GM08714 (cell line): ENCODE measurements around the gene LDB1.

ENCODE experiments used
- H3K4me3 ChIP-seq: fragments of 200-500 bp; sonication (Bioruptor generic); 2 replicates; pipeline ENCODE4 v1.5.1; 2014; ENCODE audit warnings: mild to moderate bottlenecking, low read length, inconsistent platforms
- ZNF274 ChIP-seq: IDR thresholded peaks from 2 replicates; pipeline ENCODE4 v1.6.1; 2012; ENCODE audit warnings: mild to moderate bottlenecking, low read depth, low read length

The LDB1 gene

GRCh38 chr10:102111276-102111675 lies 8.9 kb downstream of the LDB1 start:
- TF ChIP-seq ZNF274: no peak

GRCh38 chr10:102109166-102110116 lies 10.7 kb downstream of the LDB1 start:
- TF ChIP-seq ZNF274: no peak
- no peak overlapping the region for H3K4me3 ChIP-seq

More at GRCh38 chr10:102111276-102111675, 8.9 kb downstream of the LDB1 start:
- H3K4me3 ChIP-seq: no peak overlapping the region

GRCh38 chr10:102106998-102107397 lies 13.2 kb downstream of the LDB1 start:
- no peak for TF ChIP-seq ZNF274
- H3K4me3 ChIP-seq: no peak overlapping the region

GRCh38 chr10:102102421-102102820 lies 17.7 kb downstream of the LDB1 start:
- TF ChIP-seq ZNF274: no peak
- no peak overlapping the region for H3K4me3 ChIP-seq

GRCh38 chr10:102101152-102101551 lies 19.0 kb downstream of the LDB1 start:
- no peak overlapping the region for H3K4me3 ChIP-seq
- no peak for TF ChIP-seq ZNF274

GRCh38 chr10:102096449-102096848 lies 23.7 kb downstream of the LDB1 start:
- TF ChIP-seq ZNF274: no peak
- no peak overlapping the region for H3K4me3 ChIP-seq

- H3K4me3 ChIP-seq: no peak overlapping the region
- TF ChIP-seq ZNF274: no peak
These were observed 29.4 kb downstream of the LDB1 start for GRCh38 chr10:102090772-102091171.

GRCh38 chr10:102086196-102086595 lies 34.0 kb downstream of the LDB1 start:
- no peak for TF ChIP-seq ZNF274
- H3K4me3 ChIP-seq: no peak overlapping the region

GRCh38 chr10:102085336-102085735 lies 34.8 kb downstream of the LDB1 start:
- TF ChIP-seq ZNF274: no peak
- no peak overlapping the region for H3K4me3 ChIP-seq

GRCh38 chr10:102083541-102083940 lies 36.6 kb downstream of the LDB1 start:
- H3K4me3 ChIP-seq: no peak overlapping the region
- TF ChIP-seq ZNF274: no peak

GRCh38 chr10:102072673-102073527 lies 47.3 kb downstream of the LDB1 start:
- no peak overlapping the region for H3K4me3 ChIP-seq
- TF ChIP-seq ZNF274: no peak

- no peak overlapping the region for H3K4me3 ChIP-seq
- TF ChIP-seq ZNF274: no peak
These were observed 51.1 kb downstream of the LDB1 start for GRCh38 chr10:102069071-102069470.

- TF ChIP-seq ZNF274: no peak
- no peak overlapping the region for H3K4me3 ChIP-seq
These were observed 52.0 kb downstream of the LDB1 start for GRCh38 chr10:102068216-102068615.

- TF ChIP-seq ZNF274: no peak
- no peak overlapping the region for H3K4me3 ChIP-seq
These were observed 52.9 kb downstream of the LDB1 start for GRCh38 chr10:102067091-102067916.
